Non-pigmented ciliary epithelial cell (primary cell): Measurements from ENCODE around the gene SH3TC1.

ENCODE experiments used
- DNase-seq: peaks from one replicate; pipeline ENCODE4 v3.0.0-alpha.2; 2010; ENCODE audit warnings: low read depth

SH3TC1 gene

DNA sequence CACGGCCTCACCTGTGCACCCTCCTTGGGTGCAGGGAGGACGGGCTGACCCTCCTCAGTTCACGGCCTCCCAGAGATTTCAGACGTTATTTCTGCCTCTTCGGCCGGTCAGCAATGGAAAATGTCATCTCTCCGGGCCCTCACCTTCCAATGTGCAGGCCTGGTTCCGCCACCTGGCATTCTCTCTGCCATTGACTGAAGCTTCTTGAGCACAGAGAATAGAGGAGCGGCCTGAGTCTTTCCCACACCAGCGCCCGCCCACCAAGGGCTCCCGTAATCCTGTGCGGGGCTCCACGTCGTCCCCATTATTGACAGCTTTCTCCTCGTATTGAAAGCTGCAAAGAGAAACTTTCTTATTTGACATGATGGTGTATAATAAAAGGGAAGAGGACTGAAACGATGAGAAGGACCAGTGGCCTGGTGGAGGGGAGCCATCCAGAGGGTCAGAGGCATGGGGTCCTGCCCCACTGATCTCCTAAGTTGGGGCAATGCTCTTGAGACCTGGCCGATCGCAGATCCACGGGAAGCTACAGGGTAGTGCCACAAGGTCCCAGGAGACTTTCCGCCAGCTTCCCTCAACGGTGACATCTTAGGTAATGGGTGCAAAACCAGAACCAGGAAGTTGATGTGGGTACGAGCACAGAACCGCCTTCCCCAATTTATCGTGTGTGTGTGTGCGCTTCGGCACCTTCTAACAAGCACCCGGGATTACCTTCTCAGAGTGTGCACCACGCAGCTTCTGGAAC lies 91.0 kb downstream of the SH3TC1 start:
- DNase-seq: no peak

DNA sequence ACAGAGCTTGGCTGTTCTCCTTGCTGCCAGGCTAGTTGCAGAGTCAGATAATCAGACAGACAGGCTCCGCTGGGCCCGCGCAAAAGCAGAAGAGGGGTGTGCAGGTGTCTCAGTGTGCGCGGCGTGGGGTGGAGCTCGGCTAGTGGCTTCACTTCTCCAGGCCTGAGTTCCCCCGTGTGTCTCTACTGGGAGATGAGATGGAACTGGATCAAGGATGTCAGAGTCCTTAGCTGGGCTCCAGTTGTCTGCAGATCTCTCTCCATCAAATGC lies 91.5 kb downstream of the SH3TC1 start:
- no peak for DNase-seq
